Nucleus accumbens (tissue), 56 donors: Measurements from ENCODE around the gene IZUMO1.
"Not testable (repeated sequence)": the region's sequence is repeated elsewhere in the genome, so short reads cannot be mapped to it uniquely, and the experiment has no call there.

Experiments used
- DNase-seq, 56 donors: peaks; one replicate each; lab custom pipeline; 2025; lab: John Stamatoyannopoulos, UW

Gene IZUMO1

DNA sequence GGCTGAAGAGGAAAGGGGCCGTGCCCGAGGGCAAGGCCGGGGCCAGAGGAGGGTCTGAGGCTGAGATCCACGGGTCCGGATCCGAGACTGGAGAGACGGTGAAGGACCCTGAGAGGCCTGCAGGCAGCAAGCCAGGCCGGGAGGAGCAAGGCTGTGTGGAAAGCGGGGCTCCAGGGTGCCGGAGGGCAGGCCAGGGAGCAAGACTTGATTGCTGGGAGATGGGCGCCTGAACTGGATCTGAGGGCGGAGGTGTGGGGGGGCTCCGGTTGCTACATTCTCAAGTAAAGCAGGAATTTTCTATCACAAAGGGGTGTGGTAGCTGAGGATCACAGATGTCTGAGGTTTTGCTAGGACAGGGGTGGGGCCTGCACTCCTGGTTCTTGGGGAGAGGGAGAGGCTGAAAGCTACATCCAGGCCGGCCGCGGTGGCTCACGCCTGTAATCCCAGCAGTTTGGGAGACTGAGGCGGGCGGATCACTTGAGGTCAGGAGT is 31.0 kb downstream of the IZUMO1 start:
- DNase-seq, result no peak

DNA sequence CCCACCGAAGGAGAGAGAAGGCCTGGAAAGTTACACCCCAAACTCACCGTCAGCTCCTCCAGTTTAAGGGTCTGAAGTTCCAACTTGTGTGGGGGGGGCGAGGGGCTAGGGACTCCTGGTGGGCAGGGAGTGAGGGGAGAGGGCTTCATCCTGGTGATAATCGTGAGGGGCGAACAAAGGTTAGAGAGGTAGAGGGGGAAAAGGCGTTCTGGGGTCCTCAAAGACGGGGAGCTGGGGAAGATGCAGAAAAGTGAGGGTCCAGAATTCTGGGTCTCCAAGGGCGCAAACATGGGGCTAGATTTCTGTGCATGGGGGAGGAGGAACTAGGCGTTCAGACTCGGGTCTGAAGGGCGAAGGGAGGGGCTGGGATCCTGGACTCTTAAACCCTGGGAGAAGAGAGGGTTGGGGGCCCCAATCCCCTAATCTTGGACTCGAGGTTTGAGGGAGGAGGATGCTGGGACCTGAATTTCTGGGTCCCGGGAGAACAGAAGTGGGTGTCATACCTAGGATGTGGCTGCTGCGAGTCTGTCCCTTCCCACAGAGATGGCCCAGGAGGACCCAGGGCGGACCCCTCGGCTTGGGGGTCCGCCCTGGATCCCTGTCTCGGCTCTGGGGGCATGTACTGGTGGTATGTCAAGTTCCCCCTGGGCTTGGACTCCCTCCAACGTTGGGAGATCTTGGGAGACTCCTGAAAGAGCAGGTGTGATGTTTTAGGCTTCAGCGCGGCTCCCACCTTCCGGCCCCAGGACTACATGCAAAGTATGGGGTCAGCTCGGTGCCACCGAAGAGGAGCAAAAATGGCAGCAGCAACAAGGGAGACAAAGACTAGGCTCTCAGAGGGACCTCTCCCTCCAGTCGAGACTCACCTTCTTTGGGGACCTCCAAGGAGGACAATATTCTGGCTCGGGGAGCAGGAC is 31.7 kb downstream of the IZUMO1 start:
- peak in 3 of 56 donors; percentile 9 to 58 (median 16) for DNase-seq

GRCh38 chr19:48713864-48714755 is 32.6 kb downstream of the IZUMO1 start:
- DNase-seq, result peak; percentile 75 to 100 (median 99)

- DNase-seq, result peak in 13 of 56 donors; percentile 4 to 29 (median 13)
Observed at GRCh38 chr19:48713041-48713863, 33.5 kb downstream of the IZUMO1 start.

- no peak for DNase-seq
Observed at GRCh38 chr19:48711106-48711662, 35.5 kb downstream of the IZUMO1 start.

- DNase-seq, result no peak
Observed at GRCh38 chr19:48708471-48708870, 38.2 kb downstream of the IZUMO1 start.

DNA sequence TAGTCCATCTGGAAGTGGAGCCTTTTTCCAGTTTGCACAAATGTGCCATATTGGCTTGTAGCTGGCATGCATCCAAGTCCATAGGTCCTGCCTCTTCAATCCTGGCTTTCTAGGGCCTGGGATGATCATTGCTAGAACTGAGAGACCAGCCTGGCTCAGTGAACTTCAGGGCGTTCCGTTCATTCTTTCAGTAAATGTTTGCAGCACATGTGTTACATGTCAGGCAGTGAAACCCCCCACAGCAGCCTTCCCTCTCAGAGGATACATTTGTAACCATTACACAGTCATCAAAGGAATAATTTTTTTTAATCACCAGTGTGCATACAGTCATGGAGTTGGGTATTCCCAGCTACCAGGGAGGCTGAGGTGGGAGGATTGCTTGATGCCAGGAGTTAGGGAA is 41.3 kb downstream of the IZUMO1 start:
- DNase-seq, result no peak

- DNase-seq, result no peak
Observed at GRCh38 chr19:48703316-48703715, 43.4 kb downstream of the IZUMO1 start.

DNA sequence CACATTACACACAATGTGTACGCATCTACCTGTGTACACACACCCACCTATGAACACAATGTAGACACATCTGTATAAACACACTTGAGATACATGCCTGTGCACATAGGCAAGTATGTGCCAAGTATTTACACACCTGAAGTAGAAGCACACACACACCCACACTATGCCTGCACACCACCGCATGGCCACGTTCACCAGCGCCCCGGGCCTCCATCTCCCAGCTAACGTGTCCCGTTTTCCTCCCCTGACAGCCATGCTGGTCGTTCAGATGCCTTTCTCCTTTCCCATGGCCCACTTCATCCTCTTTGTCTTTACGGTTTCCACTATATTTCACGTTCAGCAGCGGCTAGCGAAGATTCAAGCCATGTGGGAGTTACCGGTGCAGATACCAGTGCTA is 44.0 kb downstream of the IZUMO1 start:
- no peak for DNase-seq

- no peak for DNase-seq
Observed at GRCh38 chr19:48698046-48698445, 48.7 kb downstream of the IZUMO1 start.

GRCh38 chr19:48696353-48697010 is 50.2 kb downstream of the IZUMO1 start:
- peak in 2 of 56 donors; percentile 1 to 7 for DNase-seq

- no peak for DNase-seq
Observed at GRCh38 chr19:48695743-48696352, 50.9 kb downstream of the IZUMO1 start, which contains the start of gene FUT2. Gene FUT2 (plus strand): TSS chr19:48695971. CDS start chr19:48702957, 6,986 bp downstream.

GRCh38 chr19:48693629-48694028 is 53.1 kb downstream of the IZUMO1 start:
- DNase-seq, result not testable (repeated sequence)
